Tibial artery (tissue), 4 donors: ENCODE data around the gene SIM1.

ENCODE experiments used
- DNase-seq, 2 donors: peaks; one replicate each; pipeline ENCODE4 v3.0.0-alpha.2; 2019
- H3K27ac ChIP-seq, 2 donors: fragments of 200-600 bp; sonication (generic) in 1 of 2; 1 replicate in 1 of 2; 2 replicates in 1 of 2; pipeline ENCODE4 v1.5.1; 2018 to 2019; ENCODE audit warnings: mild to moderate bottlenecking in 1 of 2
- H3K27me3 ChIP-seq, 2 donors: fragments of 200-600 bp; sonication (generic) in 1 of 2; one replicate each; pipeline versions ENCODE4 v1.5.1 to v1.6.0; 2016 to 2019
- H3K36me3 ChIP-seq, 3 donors: fragments of 200-600 bp; sonication (generic) in 2 of 3; one replicate each; pipeline ENCODE4 v1.5.1; 2016 to 2019; ENCODE audit warnings: mild to moderate bottlenecking in 2 of 3
- H3K4me1 ChIP-seq, 4 donors: fragments of 200-600 bp; sonication (generic) in 2 of 4; 1 replicate in 3 of 4; 2 replicates in 1 of 4; pipeline ENCODE4 v1.5.1; 2016 to 2019
- H3K4me3 ChIP-seq, 2 donors: fragments of 200-600 bp; sonication (generic) in 1 of 2; 1 replicate in 1 of 2; 2 replicates in 1 of 2; pipeline ENCODE4 v1.5.1; 2018 to 2019; ENCODE audit warnings: mild to moderate bottlenecking in 2 of 2
- H3K9me3 ChIP-seq, 3 donors: fragments of 200-600 bp; sonication (generic) in 1 of 3; one replicate each; pipeline ENCODE4 v1.5.1; 2016 to 2019
- CTCF ChIP-seq, 2 experiments: fragments of 200-600 bp in 1 of 2; fragments of 450-650 bp in 1 of 2; IDR thresholded peaks; one replicate each; pipeline ENCODE4 v1.5.1; 2017 to 2019; ENCODE audit warnings: antibody characterized with exemption in 2 of 2, mild to moderate bottlenecking in 1 of 2, moderate library complexity in 1 of 2
- intact Hi-C: fragments of 100-400 bp; cut with DNase I; formaldehyde crosslinking; loops from one replicate; pipeline ENCODE4 v1.15.0; 2023; ENCODE audit warnings: low total_unique reads

SIM1 gene

GRCh38 chr6:100447900-100448748, 16.6 kb downstream of the SIM1 start:
- no peaks in the 10 kb centered on the region for H3K36me3 ChIP-seq
- intact Hi-C loops, result no loop called here
- peaks cover 0 to 81% of the 10 kb centered on the region in 2 donors for H3K27me3 ChIP-seq

GRCh38 chr6:100447081-100447899, 17.4 kb downstream of the SIM1 start:
- TF ChIP-seq CTCF (IDR thresholded peaks at IDR 0.05), result no peak

More at GRCh38 chr6:100447900-100448748, 16.6 kb downstream of the SIM1 start:
- no peak for DNase-seq
- Histone ChIP-seq H3K9me3 (no peaks in the 10 kb centered on the region), H3K4me1 (peaks cover 0 to 22% (median 15%) of the 10 kb centered on the region in 4 donors), H3K27ac (no peak overlapping the region), H3K4me3 (peak overlapping the region in 1 of 2 donors; percentile 9)
- TF ChIP-seq CTCF (IDR thresholded peaks at IDR 0.05), result no peak

GRCh38 chr6:100446115-100447080, 18.3 kb downstream of the SIM1 start:
- H3K4me1 ChIP-seq, result peaks cover 0 to 22% (median 15%) of the 10 kb centered on the region in 4 donors
- H3K36me3 ChIP-seq, result no peaks in the 10 kb centered on the region
- no peak for DNase-seq
- intact Hi-C loops, result no loop called here
- no peak for TF ChIP-seq CTCF (IDR thresholded peaks at IDR 0.05)
- H3K4me3 ChIP-seq, result peak overlapping the region in 1 of 2 donors; percentile 9
- H3K27me3 ChIP-seq, result peaks cover 0 to 69% of the 10 kb centered on the region in 2 donors
- H3K9me3 ChIP-seq, result no peaks in the 10 kb centered on the region
- no peak overlapping the region for H3K27ac ChIP-seq

More at GRCh38 chr6:100447081-100447899, 17.4 kb downstream of the SIM1 start:
- H3K4me1 ChIP-seq, result peaks cover 0 to 22% (median 15%) of the 10 kb centered on the region in 4 donors
- no peaks in the 10 kb centered on the region for H3K9me3 ChIP-seq
- peaks cover 0 to 78% of the 10 kb centered on the region in 2 donors for H3K27me3 ChIP-seq
- DNase-seq, result no peak
- intact Hi-C loops, result no loop called here
- H3K27ac ChIP-seq, result no peak overlapping the region
- H3K4me3 ChIP-seq, result peak overlapping the region in 1 of 2 donors; percentile 9
- no peaks in the 10 kb centered on the region for H3K36me3 ChIP-seq

GRCh38 chr6:100445512-100445911, 19.2 kb downstream of the SIM1 start:
- Histone ChIP-seq H3K36me3 (no peaks in the 10 kb centered on the region), H3K27ac (no peak overlapping the region), H3K9me3 (no peaks in the 10 kb centered on the region), H3K27me3 (peaks cover 0 to 65% of the 10 kb centered on the region in 2 donors), H3K4me3 (no peak overlapping the region), H3K4me1 (peaks cover 0 to 22% (median 15%) of the 10 kb centered on the region in 4 donors)
- no peak for TF ChIP-seq CTCF (IDR thresholded peaks at IDR 0.05)
- intact Hi-C loops, result no loop called here
- no peak for DNase-seq

GRCh38 chr6:100440935-100441334, 23.8 kb downstream of the SIM1 start:
- no peaks in the 10 kb centered on the region for H3K9me3 ChIP-seq
- H3K36me3 ChIP-seq, result no peaks in the 10 kb centered on the region
- H3K4me3 ChIP-seq, result no peak overlapping the region
- no peak for DNase-seq
- intact Hi-C loops, result no loop called here
- peaks cover 0 to 20% of the 10 kb centered on the region in 2 donors for H3K27me3 ChIP-seq
- no peak overlapping the region for H3K27ac ChIP-seq
- peaks cover 0 to under 1% (median 0%) of the 10 kb centered on the region in 4 donors for H3K4me1 ChIP-seq
- TF ChIP-seq CTCF (IDR thresholded peaks at IDR 0.05), result no peak
